ENCODE data around the gene TRERF1. TPM values are rescaled to one million over a fixed set of nuclear protein-coding genes. Genes with fewer than 3 reads are reported as not detected.

Gene TRERF1
- total and polyA plus RNA-seq, 9 donors: 5.1 to 13.8 (median 9.7) TPM

GRCh38 chr6:42400061-42400760 lies 51.5 kb downstream of the TRERF1 start:
- Histone ChIP-seq H3K27ac (ENCODE audit: low read length) (peak overlapping the region; percentile 17), H3K4me3 (ENCODE audit: low read length) (no peak overlapping the region), H3K4me1 (ENCODE audit: control insufficient read depth, insufficient read depth, low read length) (peaks cover 38% of the 10 kb centered on the region), H3K27me3 (ENCODE audit: control insufficient read depth, insufficient read depth, low read length) (no peaks in the 10 kb centered on the region), H3K9me3 (replicated peaks; ENCODE audit: control insufficient read depth, low read depth, low read length) (no peaks in the 10 kb centered on the region), H3K36me3 (ENCODE audit: control insufficient read depth, insufficient read depth, low read length) (peaks cover 2% of the 10 kb centered on the region)
- DNase-seq: peak; percentile 51
- WGBS (ENCODE audit: insufficient coverage): 50% methylated on average over 1 of the region's 8 CpGs

GRCh38 chr6:42396720-42397119 lies 55.0 kb downstream of the TRERF1 start:
- Histone ChIP-seq H3K9me3 (replicated peaks; ENCODE audit: control insufficient read depth, low read depth, low read length) (no peaks in the 10 kb centered on the region), H3K36me3 (ENCODE audit: control insufficient read depth, insufficient read depth, low read length) (no peaks in the 10 kb centered on the region), H3K27me3 (ENCODE audit: control insufficient read depth, insufficient read depth, low read length) (no peaks in the 10 kb centered on the region), H3K27ac (ENCODE audit: low read length) (no peak overlapping the region), H3K4me3 (ENCODE audit: low read length) (no peak overlapping the region), H3K4me1 (ENCODE audit: control insufficient read depth, insufficient read depth, low read length) (peaks cover 24% of the 10 kb centered on the region)
- DNase-seq: no peak
- 80% methylated on average over 2 of the region's 3 CpGs for WGBS (ENCODE audit: insufficient coverage)

GRCh38 chr6:42394881-42395620 lies 56.7 kb downstream of the TRERF1 start:
- H3K4me3 ChIP-seq (ENCODE audit: low read length): no peak overlapping the region
- H3K36me3 ChIP-seq (ENCODE audit: control insufficient read depth, insufficient read depth, low read length): no peaks in the 10 kb centered on the region
- H3K27ac ChIP-seq (ENCODE audit: low read length): no peak overlapping the region
- H3K27me3 ChIP-seq (ENCODE audit: control insufficient read depth, insufficient read depth, low read length): no peaks in the 10 kb centered on the region
- no peaks in the 10 kb centered on the region for H3K9me3 ChIP-seq (replicated peaks; ENCODE audit: control insufficient read depth, low read depth, low read length)
- no peak for DNase-seq
- WGBS (ENCODE audit: insufficient coverage): 90% methylated on average over 7 of the region's 10 CpGs
- peaks cover 17% of the 10 kb centered on the region for H3K4me1 ChIP-seq (ENCODE audit: control insufficient read depth, insufficient read depth, low read length)

GRCh38 chr6:42394151-42394550 lies 57.6 kb downstream of the TRERF1 start:
- WGBS (ENCODE audit: insufficient coverage): 83% methylated on average over 2 of the region's 4 CpGs
- DNase-seq: no peak
- no peak overlapping the region for H3K27ac ChIP-seq (ENCODE audit: low read length)
- no peaks in the 10 kb centered on the region for H3K36me3 ChIP-seq (ENCODE audit: control insufficient read depth, insufficient read depth, low read length)
- no peaks in the 10 kb centered on the region for H3K27me3 ChIP-seq (ENCODE audit: control insufficient read depth, insufficient read depth, low read length)
- peaks cover 8% of the 10 kb centered on the region for H3K4me1 ChIP-seq (ENCODE audit: control insufficient read depth, insufficient read depth, low read length)
- H3K4me3 ChIP-seq (ENCODE audit: low read length): no peak overlapping the region
- H3K9me3 ChIP-seq (replicated peaks; ENCODE audit: control insufficient read depth, low read depth, low read length): no peaks in the 10 kb centered on the region

- Histone ChIP-seq H3K4me1 (ENCODE audit: control insufficient read depth, insufficient read depth, low read length) (peaks cover 8% of the 10 kb centered on the region), H3K4me3 (ENCODE audit: low read length) (no peak overlapping the region), H3K27me3 (ENCODE audit: control insufficient read depth, insufficient read depth, low read length) (no peaks in the 10 kb centered on the region), H3K9me3 (replicated peaks; ENCODE audit: control insufficient read depth, low read depth, low read length) (no peaks in the 10 kb centered on the region), H3K27ac (ENCODE audit: low read length) (no peak overlapping the region), H3K36me3 (ENCODE audit: control insufficient read depth, insufficient read depth, low read length) (no peaks in the 10 kb centered on the region)
- WGBS (ENCODE audit: insufficient coverage): 100% methylated on average over 1 of the region's 3 CpGs
- DNase-seq: no peak
These were observed 58.4 kb downstream of the TRERF1 start for GRCh38 chr6:42393339-42393738.

- Histone ChIP-seq H3K36me3 (ENCODE audit: control insufficient read depth, insufficient read depth, low read length) (no peaks in the 10 kb centered on the region), H3K27me3 (ENCODE audit: control insufficient read depth, insufficient read depth, low read length) (no peaks in the 10 kb centered on the region), H3K4me1 (ENCODE audit: control insufficient read depth, insufficient read depth, low read length) (peaks cover 8% of the 10 kb centered on the region), H3K27ac (ENCODE audit: low read length) (no peak overlapping the region), H3K4me3 (ENCODE audit: low read length) (no peak overlapping the region), H3K9me3 (replicated peaks; ENCODE audit: control insufficient read depth, low read depth, low read length) (no peaks in the 10 kb centered on the region)
- DNase-seq: no peak
- 91% methylated on average over 10 of the region's 10 CpGs for whole genome bisulfite sequencing (ENCODE audit: insufficient coverage)
These were observed 58.9 kb downstream of the TRERF1 start for GRCh38 chr6:42392833-42393232.

- H3K27ac ChIP-seq (ENCODE audit: low read length): no peak overlapping the region
- H3K4me1 ChIP-seq (ENCODE audit: control insufficient read depth, insufficient read depth, low read length): peaks cover 8% of the 10 kb centered on the region
These were observed 60.3 kb downstream of the TRERF1 start for GRCh38 chr6:42391441-42391840.

GRCh38 chr6:42390228-42390934 lies 61.3 kb downstream of the TRERF1 start:
- no peak for DNase-seq
- no peak overlapping the region for H3K4me3 ChIP-seq (ENCODE audit: low read length)
- no peaks in the 10 kb centered on the region for H3K9me3 ChIP-seq (replicated peaks; ENCODE audit: control insufficient read depth, low read depth, low read length)
- no peaks in the 10 kb centered on the region for H3K27me3 ChIP-seq (ENCODE audit: control insufficient read depth, insufficient read depth, low read length)
- H3K27ac ChIP-seq (ENCODE audit: low read length): no peak overlapping the region
- WGBS (ENCODE audit: insufficient coverage): 72% methylated on average over 8 of the region's 17 CpGs
- H3K4me1 ChIP-seq (ENCODE audit: control insufficient read depth, insufficient read depth, low read length): peaks cover 8% of the 10 kb centered on the region
- H3K36me3 ChIP-seq (ENCODE audit: control insufficient read depth, insufficient read depth, low read length): no peaks in the 10 kb centered on the region

More at GRCh38 chr6:42391441-42391840, 60.3 kb downstream of the TRERF1 start:
- no peaks in the 10 kb centered on the region for H3K9me3 ChIP-seq (replicated peaks; ENCODE audit: control insufficient read depth, low read depth, low read length)
- no peak for DNase-seq
- H3K27me3 ChIP-seq (ENCODE audit: control insufficient read depth, insufficient read depth, low read length): no peaks in the 10 kb centered on the region
- H3K4me3 ChIP-seq (ENCODE audit: low read length): no peak overlapping the region
- 84% methylated on average over 4 of the region's 6 CpGs for WGBS (ENCODE audit: insufficient coverage)
- no peaks in the 10 kb centered on the region for H3K36me3 ChIP-seq (ENCODE audit: control insufficient read depth, insufficient read depth, low read length)

GRCh38 chr6:42389736-42390135 lies 62.0 kb downstream of the TRERF1 start:
- Histone ChIP-seq H3K4me3 (ENCODE audit: low read length) (no peak overlapping the region), H3K36me3 (ENCODE audit: control insufficient read depth, insufficient read depth, low read length) (no peaks in the 10 kb centered on the region), H3K4me1 (ENCODE audit: control insufficient read depth, insufficient read depth, low read length) (peaks cover 3% of the 10 kb centered on the region), H3K27ac (ENCODE audit: low read length) (no peak overlapping the region), H3K27me3 (ENCODE audit: control insufficient read depth, insufficient read depth, low read length) (no peaks in the 10 kb centered on the region), H3K9me3 (replicated peaks; ENCODE audit: control insufficient read depth, low read depth, low read length) (no peaks in the 10 kb centered on the region)
- DNase-seq: no peak
- WGBS (ENCODE audit: insufficient coverage): no CpG with 5 or more reads among the region's 6 CpGs

- WGBS (ENCODE audit: insufficient coverage): 73% methylated on average over 3 of the region's 4 CpGs
These were observed 63.7 kb downstream of the TRERF1 start for GRCh38 chr6:42388046-42388445.

More at GRCh38 chr6:42388046-42388445, 63.7 kb downstream of the TRERF1 start:
- Histone ChIP-seq H3K9me3 (replicated peaks; ENCODE audit: control insufficient read depth, low read depth, low read length) (no peaks in the 10 kb centered on the region), H3K4me3 (ENCODE audit: low read length) (no peak overlapping the region), H3K27me3 (ENCODE audit: control insufficient read depth, insufficient read depth, low read length) (no peaks in the 10 kb centered on the region), H3K4me1 (ENCODE audit: control insufficient read depth, insufficient read depth, low read length) (peaks cover 3% of the 10 kb centered on the region), H3K27ac (ENCODE audit: low read length) (no peak overlapping the region), H3K36me3 (ENCODE audit: control insufficient read depth, insufficient read depth, low read length) (no peaks in the 10 kb centered on the region)
- DNase-seq: no peak

All from muscle of leg (tissue), 11 donors.